GM18502 (cell line): Measurements from ENCODE around the gene MMP24OS.
A peak's percentile ranks its signal among the peaks of the same experiment; 100 is the strongest.

Experiments used
- ATAC-seq: cut with Tn5 transposase; IDR thresholded peaks from one replicate; pipeline ENCODE4 v1.9.1; 2021; ENCODE audit warnings: mild to moderate bottlenecking; ENCODE audit not compliant: unreplicated experiment, poor library complexity

Gene MMP24OS

DNA sequence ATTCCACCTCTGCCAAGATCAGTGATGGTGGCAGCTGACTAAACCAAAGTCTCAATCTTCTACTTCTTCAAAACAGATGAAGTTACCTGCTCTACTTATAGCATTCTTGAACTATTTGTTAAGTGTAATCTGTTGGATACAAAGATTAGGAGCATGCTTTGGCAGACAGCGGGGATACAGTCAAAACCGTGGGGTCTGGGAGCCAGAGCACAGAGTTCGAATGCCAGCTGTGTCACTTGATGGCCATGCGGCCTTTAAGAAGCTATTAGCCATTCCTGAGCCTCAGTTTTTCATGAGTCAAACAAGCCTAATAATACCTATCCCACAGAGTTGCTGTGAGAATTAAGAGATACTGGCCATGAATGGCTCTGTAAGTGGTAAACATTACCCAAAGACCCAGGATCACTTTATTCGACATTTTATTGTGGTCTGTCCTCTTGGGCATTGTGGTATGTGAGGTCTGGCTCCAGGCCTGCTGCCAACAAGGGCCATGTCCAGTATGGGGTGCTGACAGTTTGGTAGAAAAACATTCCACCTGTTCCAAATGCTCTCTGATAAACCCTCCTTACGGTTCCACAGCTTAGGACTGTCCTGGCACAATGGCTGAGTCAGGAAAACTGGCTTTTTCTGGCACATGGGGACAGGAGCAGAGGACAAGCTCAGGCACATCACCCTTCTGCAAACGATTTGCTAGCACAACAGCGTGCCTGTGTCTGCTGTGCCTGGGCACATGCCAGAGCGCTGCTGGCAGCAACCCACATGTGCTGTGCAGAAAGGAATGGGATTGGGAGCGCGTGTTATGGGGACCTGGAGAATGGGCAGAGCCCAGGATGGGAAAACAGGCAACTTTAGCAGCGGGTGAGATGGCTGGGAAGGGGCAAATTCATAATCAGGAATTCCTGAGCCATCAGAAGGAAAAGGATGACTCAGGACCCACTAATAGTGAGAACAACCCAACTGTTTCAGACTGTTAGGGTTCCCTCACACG, 30.0 kb upstream of the MMP24OS start:
- ATAC-seq = no peak

DNA sequence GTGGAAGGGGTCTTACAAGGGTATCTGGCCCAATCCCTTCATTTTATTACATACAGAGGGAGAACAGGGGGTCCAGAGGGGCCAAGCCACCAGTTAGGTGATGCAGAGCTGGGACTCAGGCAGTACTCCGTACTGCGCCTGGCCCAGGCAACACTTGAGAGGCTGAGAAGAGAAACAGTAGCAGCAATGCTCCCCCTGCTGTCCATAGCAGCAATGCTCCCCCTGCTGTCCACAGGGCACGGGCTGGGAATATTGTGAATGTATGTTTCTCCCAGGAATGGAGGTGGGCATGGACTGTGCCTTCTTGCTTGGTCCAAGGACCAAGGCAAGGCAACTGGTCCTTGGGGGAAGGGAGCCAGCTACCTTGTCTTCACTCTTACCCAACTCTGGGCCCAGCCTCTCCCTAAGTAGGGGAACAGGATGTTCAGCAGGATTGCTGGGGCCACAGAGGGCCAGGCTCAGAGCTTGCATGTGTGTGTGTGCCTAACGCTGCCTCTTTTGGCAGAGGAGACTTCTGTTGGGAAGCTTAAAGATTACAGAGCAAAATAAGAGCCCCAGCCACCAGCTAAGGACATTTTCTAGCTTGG, 29.1 kb upstream of the MMP24OS start:
- ATAC-seq = no peak

DNA sequence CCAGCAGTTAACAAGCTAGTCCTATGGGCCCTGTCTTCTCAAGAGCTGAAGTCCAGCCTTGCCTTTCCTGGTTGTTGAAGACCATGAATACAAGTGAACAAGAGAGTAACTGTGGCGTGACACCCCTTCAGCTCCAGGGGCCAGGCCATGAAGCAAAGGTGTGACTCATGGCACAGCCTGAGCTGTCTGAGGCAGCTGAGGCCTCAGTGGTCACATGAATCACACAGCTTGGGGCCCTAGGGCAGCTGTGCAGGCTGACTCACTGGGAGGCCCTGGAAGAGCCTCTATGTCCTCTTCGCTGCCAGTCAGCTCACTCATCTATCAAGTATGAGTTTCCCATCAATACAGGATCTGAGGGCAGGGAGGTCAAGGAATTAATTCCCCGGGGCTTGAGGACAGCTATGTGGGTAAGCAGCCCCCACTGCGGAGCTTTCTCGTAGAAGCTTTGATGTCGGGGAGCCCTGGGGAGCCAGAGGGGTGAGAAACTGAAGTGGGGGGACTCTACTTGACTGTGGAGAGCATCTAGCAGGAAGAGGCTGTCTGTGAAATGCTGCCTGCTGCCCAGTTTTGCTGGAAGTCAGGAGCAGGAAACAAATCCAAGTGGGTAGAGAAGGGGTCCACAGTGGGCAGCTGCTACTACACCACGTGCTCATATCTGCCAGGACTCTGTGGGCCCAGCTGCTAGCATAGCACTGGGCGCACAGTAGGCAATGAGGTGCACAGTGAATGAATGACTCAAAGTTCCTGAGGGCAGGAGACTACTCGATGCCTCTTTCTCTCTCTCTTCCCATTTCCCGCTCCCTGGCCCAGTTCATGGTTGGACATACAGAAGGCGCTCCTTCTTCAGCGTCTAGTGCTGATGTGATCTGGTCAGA, 28.0 kb upstream of the MMP24OS start:
- no peak for ATAC-seq

DNA sequence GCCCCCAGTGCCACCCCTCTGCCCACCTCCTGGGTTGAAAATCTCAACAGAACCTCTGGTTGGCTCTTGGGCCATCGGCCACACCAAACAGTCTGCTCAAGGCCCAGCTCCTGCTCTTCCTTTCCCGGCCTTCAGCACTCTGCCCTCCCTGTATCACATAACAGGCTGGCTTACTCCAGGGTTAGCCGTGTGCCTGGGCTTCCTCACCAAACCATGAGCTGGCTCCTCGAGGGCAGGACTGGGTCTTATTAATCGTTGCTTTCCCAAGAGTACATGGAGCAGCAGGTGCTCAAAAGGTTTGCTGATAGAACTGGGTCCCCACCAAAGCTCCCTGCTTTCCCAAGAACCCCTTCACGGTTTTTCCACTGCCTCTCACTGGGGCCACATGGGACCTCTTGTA, 27.0 kb upstream of the MMP24OS start:
- no peak for ATAC-seq

DNA sequence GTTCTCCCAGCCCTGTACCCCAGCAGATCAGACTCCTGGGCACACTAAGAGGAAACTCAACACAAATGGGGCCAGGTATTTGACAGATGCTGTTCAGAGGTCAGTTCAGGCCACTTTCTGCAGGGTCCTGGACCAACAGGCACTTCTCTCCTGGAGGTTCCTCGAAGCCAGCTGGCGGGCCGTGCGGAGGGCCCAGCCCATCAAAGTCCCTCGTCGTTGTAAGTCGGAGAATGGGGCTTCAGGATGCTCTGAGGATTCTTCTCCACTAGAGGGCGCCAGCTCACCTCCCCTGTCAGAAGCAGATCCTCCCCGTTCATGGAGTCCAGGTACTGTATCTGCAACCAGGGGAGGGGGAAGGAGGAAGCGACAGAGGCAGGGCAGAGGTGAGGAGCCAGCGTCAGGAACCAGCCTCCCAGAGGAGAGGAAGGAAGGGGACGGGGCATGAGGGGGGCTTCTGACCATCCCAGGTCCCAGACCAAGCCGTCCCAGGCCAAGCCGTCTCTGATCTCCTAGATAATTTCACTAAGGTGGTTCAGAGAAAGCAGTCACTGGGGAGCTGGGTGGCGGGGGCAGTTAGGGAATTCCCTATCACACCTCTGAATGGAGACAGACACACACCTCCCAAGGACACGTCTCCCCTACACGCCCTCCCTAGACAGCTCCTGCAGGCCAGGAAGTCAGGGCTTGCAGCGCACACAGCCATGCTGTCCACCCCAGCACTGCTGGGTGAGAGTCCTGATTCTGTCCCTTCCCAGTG, 26.0 kb upstream of the MMP24OS start:
- ATAC-seq = peak; percentile 68

DNA sequence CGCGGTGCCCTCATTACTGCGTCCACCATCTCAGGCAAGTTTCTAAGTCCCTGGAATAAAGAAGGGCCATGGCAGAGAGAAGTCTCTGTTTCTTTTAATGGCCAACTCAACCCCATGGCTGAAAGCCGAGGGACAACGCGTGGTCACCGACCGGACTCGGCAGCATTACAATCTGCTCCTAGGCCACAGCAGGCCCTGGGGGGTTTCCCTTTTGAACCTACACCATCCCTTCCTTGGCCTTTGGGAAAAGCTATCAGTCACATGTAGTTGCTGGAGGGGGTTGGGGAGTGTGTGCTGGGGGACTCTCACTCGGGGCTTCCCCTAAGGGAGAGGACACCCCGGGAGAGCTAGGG, 25.4 kb upstream of the MMP24OS start:
- ATAC-seq = no peak

DNA sequence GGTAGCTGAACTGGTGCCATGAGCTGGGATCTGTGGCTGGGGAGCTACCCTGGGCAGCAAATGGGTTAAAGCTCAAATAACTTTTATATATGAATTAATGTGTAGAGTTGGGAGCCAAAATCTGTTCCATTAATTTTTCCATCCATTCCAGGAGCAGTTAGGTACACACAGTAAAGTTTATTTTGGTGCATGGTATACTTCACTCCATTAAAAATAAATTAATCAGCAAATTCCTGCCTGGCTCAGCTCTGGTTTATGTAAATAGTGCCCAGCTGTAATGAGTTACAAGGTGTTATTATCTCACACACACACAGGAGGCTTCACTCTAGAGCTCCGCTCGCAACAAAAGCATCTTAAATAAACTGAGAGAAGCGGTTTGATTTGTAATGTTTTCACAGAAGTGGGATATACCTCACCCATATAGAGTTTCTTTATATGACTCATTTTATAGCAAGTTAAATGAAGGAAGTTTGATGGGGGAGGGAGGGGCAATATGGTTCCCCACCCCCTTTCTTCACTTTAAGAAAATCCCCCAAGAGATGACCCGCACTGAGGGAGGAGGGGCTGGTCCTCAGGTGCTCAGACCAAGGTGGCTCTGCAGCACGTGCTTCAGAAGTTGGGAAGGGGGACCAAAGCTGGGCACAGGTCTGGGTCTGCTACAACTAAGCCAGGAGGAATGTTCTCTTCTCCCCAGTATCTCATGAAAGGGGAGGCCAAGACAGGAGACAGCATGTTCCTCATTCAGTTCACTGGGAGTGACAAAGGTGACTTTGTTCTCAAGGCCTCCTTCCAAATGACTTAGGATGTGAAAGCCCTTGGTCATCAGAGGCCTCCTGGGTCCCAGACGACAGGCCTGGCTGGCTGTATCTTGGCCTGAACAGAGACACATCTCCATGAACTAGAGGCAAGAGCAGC, 24.8 kb upstream of the MMP24OS start:
- ATAC-seq = no peak

DNA sequence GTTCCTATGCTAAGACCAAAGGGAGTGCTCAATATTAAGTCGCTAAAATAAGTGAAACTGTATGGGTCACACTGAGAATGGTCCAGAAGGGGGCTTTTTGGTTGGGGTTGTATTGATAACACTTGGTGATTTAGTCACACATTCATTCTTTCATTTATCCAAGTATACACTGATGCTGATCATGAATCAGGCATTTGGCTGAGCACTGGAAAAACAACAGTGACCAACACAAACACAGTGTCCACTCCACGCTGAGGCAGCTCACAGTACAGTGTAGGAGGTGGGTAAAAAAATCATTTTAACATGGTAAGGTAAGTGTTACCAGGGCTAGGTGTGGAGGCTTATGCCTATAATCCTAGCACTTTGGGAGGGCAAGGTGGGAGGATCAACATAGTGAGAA, 23.5 kb upstream of the MMP24OS start:
- no peak for ATAC-seq

DNA sequence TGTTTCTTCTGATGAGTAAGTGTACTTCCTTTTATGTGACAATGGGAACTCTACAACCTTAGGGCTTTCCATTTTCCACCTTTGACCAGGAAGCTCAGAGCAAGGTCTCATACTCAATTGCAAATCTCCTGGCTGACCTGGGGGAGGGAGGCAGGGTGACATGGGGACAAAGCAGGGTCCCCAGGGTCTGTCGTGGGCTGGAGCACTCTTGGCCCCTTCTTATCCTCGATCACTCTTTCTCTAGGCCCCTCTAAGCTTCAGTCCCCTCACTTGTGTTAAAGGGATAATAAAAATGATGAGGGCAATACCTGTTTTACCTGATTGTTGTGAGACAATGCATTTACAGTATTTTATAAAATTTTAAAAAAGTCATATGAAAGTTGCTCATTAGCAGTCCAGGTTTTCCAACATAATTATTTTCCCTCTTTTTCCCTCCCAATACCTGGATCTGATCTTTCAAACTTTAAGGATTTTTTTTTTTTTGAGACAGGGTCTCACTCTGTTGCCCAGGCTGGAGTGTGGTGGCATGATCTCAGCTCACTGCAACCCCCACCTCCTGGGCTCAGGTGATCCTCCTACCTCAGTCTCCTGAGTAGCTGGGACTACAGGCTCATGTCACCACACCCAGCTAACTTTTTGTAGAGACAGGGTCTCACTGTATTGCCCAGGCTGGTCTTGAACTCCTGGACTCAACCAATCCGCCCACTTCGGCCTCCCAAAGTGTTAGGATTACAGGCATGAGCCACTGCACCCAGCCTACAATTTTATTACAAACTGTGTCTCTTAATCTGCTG, 22.7 kb upstream of the MMP24OS start:
- no peak for ATAC-seq

DNA sequence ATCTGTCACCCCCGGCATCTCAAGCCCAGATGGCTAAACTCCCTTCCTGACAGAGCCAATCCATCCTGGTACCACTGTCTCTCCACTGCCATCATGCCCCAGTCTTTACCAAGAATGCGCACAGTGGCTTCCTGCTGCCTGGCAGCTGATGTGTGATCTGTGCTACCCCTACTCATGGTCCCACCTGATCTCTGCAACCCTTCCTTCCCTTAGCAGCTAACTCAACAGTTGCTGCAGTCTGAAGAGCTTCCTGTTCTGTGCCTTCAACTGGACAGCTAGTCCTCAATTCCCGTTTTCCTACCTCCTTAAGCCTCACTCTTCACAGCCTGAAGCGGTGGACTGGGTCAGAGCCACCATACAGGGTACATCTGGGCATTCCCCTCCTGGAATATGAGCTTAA, 21.9 kb upstream of the MMP24OS start:
- ATAC-seq = no peak

DNA sequence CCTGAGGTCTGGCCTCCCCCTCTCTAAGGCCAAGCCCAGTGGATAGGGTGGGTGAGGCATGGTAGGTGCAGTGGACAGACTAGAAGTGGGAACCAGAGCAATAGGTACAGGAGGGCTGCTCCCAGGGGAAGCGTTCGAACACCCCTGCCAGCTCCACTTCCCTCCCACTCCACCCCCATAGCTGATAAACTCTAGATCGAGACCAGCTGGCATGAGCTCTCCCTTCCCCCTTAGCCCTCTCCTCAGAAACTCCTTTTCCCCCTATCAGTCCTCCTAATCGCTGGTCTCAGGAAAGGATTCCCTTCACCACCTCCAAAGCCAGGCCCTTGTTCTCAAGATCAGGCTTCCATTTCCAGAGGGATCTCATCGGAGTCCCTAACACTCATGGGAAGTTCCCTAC, 20.3 kb upstream of the MMP24OS start:
- no peak for ATAC-seq

DNA sequence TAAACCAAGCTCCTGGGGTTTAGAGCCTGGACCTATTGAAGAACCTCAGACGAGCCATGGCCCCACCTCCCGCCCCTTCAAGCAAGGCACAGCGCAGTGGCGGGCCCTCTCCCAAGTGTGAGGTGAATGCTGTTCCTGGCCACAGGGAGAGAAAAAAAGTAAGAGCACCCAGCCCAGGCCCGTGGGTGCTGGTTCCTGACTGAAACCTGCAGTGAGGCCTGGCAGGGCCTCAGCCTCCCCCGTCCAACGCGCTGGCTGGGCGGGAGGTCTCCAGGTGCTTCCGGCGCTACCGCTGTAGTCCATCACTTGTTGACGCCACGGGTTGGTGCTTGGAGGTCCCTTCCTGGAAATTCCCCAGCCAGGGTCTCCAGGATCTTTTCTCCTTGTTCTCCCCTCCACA, 19.8 kb upstream of the MMP24OS start:
- ATAC-seq = no peak

DNA sequence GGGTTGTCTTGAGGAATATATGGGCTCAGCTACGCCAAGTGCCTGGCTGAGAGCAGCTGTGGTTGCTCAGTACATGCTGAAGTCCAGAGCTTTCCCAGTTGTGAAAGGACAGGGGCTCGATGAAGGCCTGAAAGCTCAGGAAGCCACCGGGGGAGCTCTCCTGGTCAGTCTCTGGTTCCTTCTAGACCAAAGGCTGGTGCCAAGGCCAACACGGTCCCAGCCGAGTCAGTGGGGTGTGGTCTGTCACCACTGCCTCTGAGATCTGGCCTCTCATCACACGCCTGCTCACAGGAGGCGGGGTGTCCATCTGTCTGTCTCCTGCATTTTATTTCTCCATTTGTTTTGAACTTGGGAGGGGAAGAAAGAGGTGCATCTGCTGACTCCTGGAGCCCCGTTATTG, 19.2 kb upstream of the MMP24OS start:
- ATAC-seq = no peak

DNA sequence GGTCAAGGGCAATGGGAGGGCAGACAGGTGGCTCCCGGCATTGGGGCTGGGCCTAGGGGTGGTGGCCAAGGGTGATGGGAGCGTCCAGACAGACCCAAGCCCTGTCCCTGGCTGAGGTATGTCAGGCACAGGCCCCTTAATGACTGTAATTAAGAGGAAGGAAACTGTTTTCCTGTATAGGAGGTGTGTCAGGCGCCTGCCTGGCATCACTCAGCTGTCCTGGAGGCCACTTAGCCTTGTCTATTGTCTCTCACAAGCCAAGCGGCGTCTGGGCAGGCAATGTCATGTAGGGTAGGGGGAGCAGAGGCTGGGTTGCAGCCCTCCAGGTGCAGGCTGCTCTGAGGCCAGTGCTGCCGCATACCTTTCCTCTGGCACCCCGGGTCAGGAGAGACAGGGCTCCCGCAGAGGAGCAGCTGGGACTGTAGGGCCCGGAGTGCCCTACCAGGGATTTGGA, 18.2 kb upstream of the MMP24OS start:
- ATAC-seq = no peak

DNA sequence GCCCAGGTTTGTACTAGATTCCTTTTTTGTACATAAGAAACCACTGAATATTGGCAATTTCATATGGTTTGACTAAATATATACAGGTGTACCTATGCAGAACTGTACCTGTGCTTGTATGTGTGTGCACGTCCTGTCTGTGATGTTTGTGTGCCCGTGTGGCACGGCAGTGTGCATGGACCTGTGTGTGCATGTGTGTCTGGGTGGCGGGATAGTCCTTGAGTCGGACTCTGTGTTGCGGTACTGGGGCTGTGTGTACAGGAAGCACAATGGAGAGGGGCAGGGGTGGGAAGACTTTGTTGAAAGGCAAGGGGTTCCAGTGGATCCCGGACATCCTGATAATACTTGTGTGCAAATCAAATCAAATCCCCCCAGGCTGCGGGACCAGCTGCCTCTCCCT, 17.8 kb upstream of the MMP24OS start:
- no peak for ATAC-seq

DNA sequence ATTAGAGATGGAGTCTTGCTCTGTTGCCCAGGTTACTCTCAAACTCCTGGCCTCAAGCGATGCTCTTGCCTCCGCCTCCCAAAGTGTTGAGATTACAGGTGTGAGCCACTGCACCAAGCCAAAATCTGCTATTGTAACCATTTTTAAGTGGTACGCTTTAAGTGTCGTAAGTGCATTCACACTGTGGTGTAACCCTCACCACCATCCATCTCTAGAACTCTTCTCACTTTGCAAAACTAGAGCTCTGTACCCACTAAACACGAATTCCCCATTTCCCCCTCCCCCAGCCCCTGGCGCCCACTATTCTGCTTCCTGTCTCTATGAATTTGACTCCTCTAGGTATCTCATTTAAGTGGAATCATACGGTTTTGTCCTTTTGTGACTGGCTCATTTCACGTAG, 17.1 kb upstream of the MMP24OS start:
- ATAC-seq = no peak

DNA sequence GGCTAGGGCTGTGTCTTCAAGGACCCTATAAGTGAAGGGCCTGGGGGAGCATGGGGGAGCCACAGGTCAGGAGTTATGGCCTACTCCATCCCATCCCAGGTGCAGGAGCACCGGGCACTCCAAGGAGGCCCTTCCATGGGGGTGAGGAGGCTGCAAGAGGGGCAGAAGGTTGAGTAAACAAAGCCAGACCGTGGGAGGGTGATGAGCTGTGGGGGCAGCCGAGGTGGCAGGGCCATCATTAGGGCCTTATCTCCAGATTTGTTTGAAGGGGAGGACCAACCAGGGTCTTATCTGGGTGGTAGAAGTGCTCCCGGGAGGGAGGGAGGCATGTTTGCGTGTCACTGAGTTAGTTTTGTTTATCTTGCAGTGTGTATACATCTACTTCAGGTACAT, 16.4 kb upstream of the MMP24OS start:
- no peak for ATAC-seq
